ENCODE data around the gene QPRT. TPM values are rescaled to one million over a fixed set of nuclear protein-coding genes. Genes with fewer than 3 reads are reported as not detected.
"Not testable (repeated sequence)": the region's sequence is repeated elsewhere in the genome, so short reads cannot be mapped to it uniquely, and the experiment has no call there.

Gene QPRT
- total RNA-seq = 10 to 100 TPM; 16.7 to 54.3 (median 23.1) TPM

DNA sequence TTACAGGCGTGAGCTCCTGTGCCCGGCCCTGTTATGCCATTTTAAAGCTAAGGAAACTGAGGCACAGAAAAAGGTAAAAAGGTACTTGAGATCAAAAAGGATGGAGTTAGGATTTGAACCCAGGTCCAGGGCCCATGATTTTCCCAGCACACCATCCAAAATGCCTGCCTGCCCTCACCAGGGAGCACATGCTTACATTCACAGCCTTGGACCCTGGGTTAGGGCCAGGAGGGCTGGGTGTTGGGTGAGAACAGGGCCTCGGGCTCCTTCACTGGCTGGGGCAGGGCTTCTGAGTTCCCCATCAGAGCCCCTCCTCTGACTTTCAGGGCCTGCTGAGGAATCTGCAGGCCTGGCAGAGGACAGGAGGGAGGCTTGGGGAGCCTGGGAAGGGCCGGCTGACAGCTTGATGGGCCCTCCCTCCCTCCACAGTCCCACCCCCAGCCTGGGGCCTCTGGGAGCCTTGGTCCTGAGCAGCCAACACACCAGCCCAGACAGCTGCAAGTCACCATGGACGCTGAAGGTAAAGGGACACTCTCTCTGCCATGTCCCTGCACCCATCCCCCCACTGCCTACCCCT lies at the start of gene QPRT:
Gene QPRT, plus strand, starts transcription at position 490 of the 577 bp plus-strand sequence. Its CDS starts 18 bp downstream, at position 508.
- TF ChIP-seq POLR2A (IDR thresholded peaks at IDR 0.05) (peak in 1 of 2 donors; percentile 12), CTCF (IDR thresholded peaks at IDR 0.05) (no peak)
- Histone ChIP-seq H3K27me3 (no peaks in the 10 kb centered on the region), H3K4me3 (peak within 1 kb of the TSS; percentile 36 to 41), H3K36me3 (no peaks in the 10 kb centered on the region), H3K4me1 (no peaks in the 10 kb centered on the region), H3K27ac (peak within 1 kb of the TSS; percentile 76 to 90), H3K9me3 (no peaks in the 10 kb centered on the region)
- intact Hi-C loops (cut with DNase I; ENCODE audit: low total_unique reads) = no loop called here
- peak; percentile 47 to 66 for DNase-seq

GRCh38 chr16:29629318-29629717 lies 49.7 kb upstream of the QPRT start:
- H3K27me3 ChIP-seq; H3K4me1 ChIP-seq; H3K9me3 ChIP-seq; H3K36me3 ChIP-seq; intact Hi-C loops (cut with DNase I; ENCODE audit: low total_unique reads); H3K27ac ChIP-seq; DNase-seq; H3K4me3 ChIP-seq: not testable (repeated sequence)

DNA sequence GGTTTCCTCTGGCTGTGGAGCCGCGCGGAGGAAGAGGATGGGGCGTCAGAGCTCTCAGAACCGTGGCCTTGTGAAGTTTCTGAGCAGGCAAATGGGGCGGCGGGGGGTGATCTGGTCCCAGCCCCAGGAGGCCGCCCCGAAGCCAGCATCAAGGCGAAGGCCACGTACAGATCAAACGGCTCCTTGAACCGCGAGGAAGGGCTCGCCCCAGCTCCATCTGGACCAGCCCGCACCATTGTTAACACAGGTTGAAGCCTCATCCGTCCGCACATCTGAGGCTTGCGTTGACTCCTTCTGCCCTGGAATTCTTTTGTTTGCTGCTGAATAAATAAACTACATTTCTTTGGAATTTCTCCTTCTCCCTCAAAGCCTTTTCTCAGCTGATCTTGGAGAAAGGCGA lies 47.3 kb upstream of the QPRT start:
- intact Hi-C loops (cut with DNase I; ENCODE audit: low total_unique reads); H3K4me1 ChIP-seq; H3K27ac ChIP-seq; DNase-seq; H3K27me3 ChIP-seq; H3K9me3 ChIP-seq; H3K4me3 ChIP-seq; H3K36me3 ChIP-seq: not testable (repeated sequence)

DNA sequence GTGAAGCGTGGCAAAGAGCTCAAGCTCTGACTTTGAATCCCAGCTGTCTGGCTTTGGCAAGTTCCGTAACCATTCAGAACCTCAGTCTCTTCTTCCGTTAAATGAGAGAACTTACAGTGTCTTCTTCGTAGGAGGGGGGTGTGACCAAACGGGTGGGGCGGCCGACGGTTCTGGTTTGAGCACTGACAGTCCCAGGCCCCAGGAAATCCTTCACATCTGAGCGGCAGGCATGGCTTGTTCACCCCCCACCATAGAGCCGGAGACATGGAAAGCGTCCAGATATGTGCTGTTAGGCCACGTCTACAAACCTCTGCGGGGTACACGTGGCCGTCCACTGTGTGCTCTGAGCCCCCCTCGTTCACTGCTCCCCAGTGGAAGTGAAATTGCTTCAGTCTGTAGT lies 43.1 kb upstream of the QPRT start:
- H3K4me3 ChIP-seq; H3K9me3 ChIP-seq; H3K27me3 ChIP-seq; intact Hi-C loops (cut with DNase I; ENCODE audit: low total_unique reads); H3K27ac ChIP-seq; DNase-seq; H3K36me3 ChIP-seq; H3K4me1 ChIP-seq: not testable (repeated sequence)

DNA sequence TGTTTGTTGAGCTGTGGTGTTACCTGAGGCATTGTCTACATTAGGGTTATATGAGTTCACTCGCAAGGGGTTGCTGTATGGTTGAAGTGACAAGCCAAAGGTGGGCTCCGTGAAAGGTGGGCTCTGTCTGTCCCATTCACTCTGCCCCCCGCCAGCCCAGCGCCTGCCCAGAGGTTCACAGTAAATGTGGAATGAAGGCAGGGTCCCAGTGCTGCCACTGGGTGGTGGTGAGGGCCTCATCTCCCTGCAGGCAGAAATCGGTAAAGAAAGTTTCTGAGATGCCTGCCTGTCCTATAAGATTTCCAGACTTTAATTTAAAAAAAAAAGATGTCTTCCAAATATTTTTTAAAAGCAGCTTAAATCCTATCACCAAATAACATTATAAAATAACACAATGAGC lies 42.6 kb upstream of the QPRT start:
- H3K4me3 ChIP-seq; H3K27ac ChIP-seq; H3K9me3 ChIP-seq; H3K4me1 ChIP-seq; H3K36me3 ChIP-seq; intact Hi-C loops (cut with DNase I; ENCODE audit: low total_unique reads); DNase-seq; H3K27me3 ChIP-seq: not testable (repeated sequence)

- intact Hi-C loops (cut with DNase I; ENCODE audit: low total_unique reads); H3K4me1 ChIP-seq; H3K27ac ChIP-seq; H3K4me3 ChIP-seq; H3K36me3 ChIP-seq; DNase-seq; H3K27me3 ChIP-seq; H3K9me3 ChIP-seq: not testable (repeated sequence)
Measured at GRCh38 chr16:29638751-29639150, 40.2 kb upstream of the QPRT start.

- intact Hi-C loops (cut with DNase I; ENCODE audit: low total_unique reads) = no loop called here
- H3K27ac ChIP-seq = no peak overlapping the region
- no peaks in the 10 kb centered on the region for H3K9me3 ChIP-seq
- no peaks in the 10 kb centered on the region for H3K4me1 ChIP-seq
- H3K4me3 ChIP-seq = no peak overlapping the region
- TF ChIP-seq CTCF (IDR thresholded peaks at IDR 0.05) (no peak), POLR2A (IDR thresholded peaks at IDR 0.05) (no peak)
- no peaks in the 10 kb centered on the region for H3K36me3 ChIP-seq
- DNase-seq = no peak
- H3K27me3 ChIP-seq = no peaks in the 10 kb centered on the region
Measured at GRCh38 chr16:29641561-29641960, 37.4 kb upstream of the QPRT start.

GRCh38 chr16:29643596-29643995 lies 35.4 kb upstream of the QPRT start:
- intact Hi-C loops (cut with DNase I; ENCODE audit: low total_unique reads) = no loop called here

More at GRCh38 chr16:29643596-29643995, 35.4 kb upstream of the QPRT start:
- Histone ChIP-seq H3K4me3 (no peak overlapping the region), H3K4me1 (no peaks in the 10 kb centered on the region), H3K9me3 (no peaks in the 10 kb centered on the region), H3K36me3 (no peaks in the 10 kb centered on the region), H3K27ac (no peak overlapping the region), H3K27me3 (no peaks in the 10 kb centered on the region)
- no peak for TF ChIP-seq CTCF (IDR thresholded peaks at IDR 0.05)
- no peak for TF ChIP-seq POLR2A (IDR thresholded peaks at IDR 0.05)
- no peak for DNase-seq

Measured in uterus (tissue), 4 donors.